Measurements from ENCODE around the gene ZNF609. TPM values are rescaled to one million over a fixed set of nuclear protein-coding genes. Genes with fewer than 3 reads are reported as not detected.

The ZNF609 gene
- total and polyA plus RNA-seq, 10 of the 15 experiments (the other 5 are each of a cell fraction or from before 2014, with no cell fraction given), result 5.1 to 35.3 (median 13.6) TPM

DNA sequence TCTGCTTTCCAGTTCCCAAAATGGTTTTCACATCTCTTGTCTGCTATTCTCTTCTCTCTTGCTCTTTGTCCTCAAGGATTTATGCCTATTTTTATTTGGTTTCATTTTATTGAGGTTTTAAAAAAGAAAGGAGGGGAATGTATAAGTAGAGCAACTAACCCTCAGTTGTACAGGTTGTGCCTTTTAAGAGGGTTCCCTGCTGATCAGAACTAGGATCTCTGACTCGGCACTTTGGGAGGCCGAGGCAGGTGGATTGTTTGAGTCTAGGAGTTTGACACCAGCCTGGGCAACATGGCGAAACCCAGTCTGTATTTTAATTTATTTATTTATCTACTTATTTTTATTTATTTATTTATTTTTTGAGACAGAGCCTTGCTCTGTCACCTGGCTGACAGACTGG, 123.6 kb downstream of the ZNF609 start:
- no peak for ATAC-seq
- ChIA-PET CTCF (interaction anchor here (1.8 kb wide), 1 partner anchor 15 kb away, joined by 5 read pairs; no protein-coding TSS in a partner anchor), RAD21 (ENCODE audit: unreplicated experiment) (no interaction called here), SMC1A (ENCODE audit: uncharacterized antibody, unreplicated experiment) (interaction anchor here (1.5 to 2.5 kb wide), 2 partner anchors 9 to 13 kb away, joined by 6 to 9 read pairs; no protein-coding TSS in a partner anchor), POLR2A (no interaction called here)
- H2AFZ ChIP-seq (ENCODE audit: control insufficient read depth, low read depth, low read length), result no peak overlapping the region
- no peaks in the 10 kb centered on the region for H3K27me3 ChIP-seq (replicated peaks in 1 of 2; ENCODE audit: control insufficient read depth in 2 of 2, insufficient read depth in 2 of 2, low read length in 1 of 2)
- H4K20me1 ChIP-seq (ENCODE audit: control insufficient read depth, insufficient read depth), result no peaks in the 10 kb centered on the region
- H3K4me1 ChIP-seq (ENCODE audit: control insufficient read depth, insufficient read depth, low read length), result peaks cover 5% of the 10 kb centered on the region; the same call in 1 of the 2 replicates
- H3K36me3 ChIP-seq (ENCODE audit: control insufficient read depth in 2 of 2, insufficient read depth in 2 of 2, low read length in 1 of 2), result no peaks in the 10 kb centered on the region
- DNase-seq (ENCODE audit: low read depth, low spot score), result no peak
- H3K4me2 ChIP-seq (ENCODE audit: control insufficient read depth, insufficient read depth), result no peak overlapping the region
- H3K9me3 ChIP-seq (replicated peaks; ENCODE audit: control insufficient read depth, insufficient read depth, low read length), result peaks cover 12% of the 10 kb centered on the region
- in situ Hi-C loops (cut with MboI) (no loop called here), intact Hi-C loops (cut with micrococcal nuclease; ENCODE audit: unreplicated experiment) (no loop called here)
- no TSS peak for BruUV-seq (replicated peaks)
- H3K27ac ChIP-seq (ENCODE audit: control insufficient read depth, insufficient read depth), result no peak overlapping the region
- H3K4me3 ChIP-seq, result no peak overlapping the region
- WGBS (ENCODE audit: insufficient coverage, insufficient replicate concordance, low lambda C conversion rate, missing lambda C conversion rate), result 94% methylated on average over 3 of the region's 3 CpGs
- peaks cover 48% of the 10 kb centered on the region for H3K79me2 ChIP-seq (ENCODE audit: control insufficient read depth, insufficient read depth, low read length)
- FAIRE-seq, result no peak
- no peak overlapping the region for H3K9ac ChIP-seq (ENCODE audit: control insufficient read depth, insufficient read depth, low read length)
- no peak for TF ChIP-seq EP300 (IDR thresholded peaks at IDR 0.05; ENCODE audit: borderline replicate concordance in 1 of 2, control insufficient read depth in 1 of 2, low read depth in 2 of 2, low read length in 2 of 2)
- TF ChIP-seq PBX3 (IDR thresholded peaks at IDR 0.05; ENCODE audit: insufficient replicate concordance, low read depth, low read length), result no peak
- TF ChIP-seq FOS (IDR thresholded peaks at IDR 0.05; ENCODE audit: borderline replicate concordance, extremely low read depth, insufficient read length), result no peak
- TF ChIP-seq TAF1 (IDR thresholded peaks at IDR 0.05; ENCODE audit: borderline replicate concordance, low read depth, low read length), result no peak
- TF ChIP-seq ZNF687 (IDR thresholded peaks at IDR 0.05), result no peak
- no peak for TF ChIP-seq MTA2 (IDR thresholded peaks at IDR 0.05; ENCODE audit: low read depth)
- no peak for TF ChIP-seq JUND (IDR thresholded peaks at IDR 0.05; ENCODE audit: low read depth, low read length)
- no peak for TF ChIP-seq JUNB (IDR thresholded peaks at IDR 0.05)
- no peak for TF ChIP-seq CHD1 (IDR thresholded peaks at IDR 0.05; ENCODE audit: low read depth, low read length)
- TF ChIP-seq RELB (IDR thresholded peaks at IDR 0.05; ENCODE audit: low read depth), result no peak
- TF ChIP-seq SP1 (IDR thresholded peaks at IDR 0.05; ENCODE audit: low read depth, low read length), result no peak
- TF ChIP-seq RFX5 (IDR thresholded peaks at IDR 0.05; ENCODE audit: low read depth, low read length), result no peak
- no peak for TF ChIP-seq NFYB (IDR thresholded peaks at IDR 0.05; ENCODE audit: insufficient read depth, low read depth, low read length)
- no peak for TF ChIP-seq CEBPB (IDR thresholded peaks at IDR 0.05; ENCODE audit: borderline replicate concordance in 1 of 2, low read depth in 2 of 2, low read length in 2 of 2)
- TF ChIP-seq HSF1 (IDR thresholded peaks at IDR 0.05; ENCODE audit: low read depth, low read length), result no peak
- no peak for TF ChIP-seq LARP7 (IDR thresholded peaks at IDR 0.05)
- no peak for TF ChIP-seq ASH2L (IDR thresholded peaks at IDR 0.05; ENCODE audit: borderline replicate concordance, low read depth)
